GM12865 (cell line): ENCODE measurements around the gene PLD1.

Source experiments
- DNase-seq: peaks from one replicate; pipeline ENCODE4 v3.0.0; 2010; ENCODE audit warnings: low read depth
- H3K4me3 ChIP-seq: 2 replicates; pipeline ENCODE4 v1.5.1; 2011; ENCODE audit warnings: mild to moderate bottlenecking, low read depth, low read length, control low read depth
- CTCF ChIP-seq: IDR thresholded peaks from 2 replicates; pipeline ENCODE4 v1.5.1; 2011; ENCODE audit warnings: low read length, control low read depth, low read depth, inconsistent platforms; ENCODE audit not compliant: insufficient read depth; ENCODE audit errors: missing control alignments

PLD1 gene

GRCh38 chr3:171849617-171850319 lies 39.5 kb upstream of the PLD1 start:
- TF ChIP-seq CTCF: no peak
- no peak for DNase-seq
- no peak overlapping the region for H3K4me3 ChIP-seq

GRCh38 chr3:171847595-171848259 lies 37.4 kb upstream of the PLD1 start:
- TF ChIP-seq CTCF: no peak
- no peak for DNase-seq

GRCh38 chr3:171847133-171847532 lies 36.9 kb upstream of the PLD1 start:
- no peak overlapping the region for H3K4me3 ChIP-seq
- no peak for DNase-seq

More at GRCh38 chr3:171847595-171848259, 37.4 kb upstream of the PLD1 start:
- H3K4me3 ChIP-seq: no peak overlapping the region

GRCh38 chr3:171846597-171846996 lies 36.3 kb upstream of the PLD1 start:
- no peak overlapping the region for H3K4me3 ChIP-seq
- TF ChIP-seq CTCF: no peak

More at GRCh38 chr3:171847133-171847532, 36.9 kb upstream of the PLD1 start:
- TF ChIP-seq CTCF: no peak

GRCh38 chr3:171845481-171846284 lies 35.4 kb upstream of the PLD1 start:
- TF ChIP-seq CTCF: no peak
- no peak for DNase-seq
- H3K4me3 ChIP-seq: no peak overlapping the region

More at GRCh38 chr3:171846597-171846996, 36.3 kb upstream of the PLD1 start:
- DNase-seq: peak; percentile 86

GRCh38 chr3:171844873-171845272 lies 34.6 kb upstream of the PLD1 start:
- DNase-seq: no peak
- no peak for TF ChIP-seq CTCF

More at GRCh38 chr3:171844873-171845272, 34.6 kb upstream of the PLD1 start:
- no peak overlapping the region for H3K4me3 ChIP-seq
